ENCODE results near the gene FUT1. TPM values are rescaled to one million over a fixed set of nuclear protein-coding genes. Genes with fewer than 3 reads are reported as not detected.

Gene FUT1
- total RNA-seq, 1 donor from 2014 or later: 0.51 TPM

DNA sequence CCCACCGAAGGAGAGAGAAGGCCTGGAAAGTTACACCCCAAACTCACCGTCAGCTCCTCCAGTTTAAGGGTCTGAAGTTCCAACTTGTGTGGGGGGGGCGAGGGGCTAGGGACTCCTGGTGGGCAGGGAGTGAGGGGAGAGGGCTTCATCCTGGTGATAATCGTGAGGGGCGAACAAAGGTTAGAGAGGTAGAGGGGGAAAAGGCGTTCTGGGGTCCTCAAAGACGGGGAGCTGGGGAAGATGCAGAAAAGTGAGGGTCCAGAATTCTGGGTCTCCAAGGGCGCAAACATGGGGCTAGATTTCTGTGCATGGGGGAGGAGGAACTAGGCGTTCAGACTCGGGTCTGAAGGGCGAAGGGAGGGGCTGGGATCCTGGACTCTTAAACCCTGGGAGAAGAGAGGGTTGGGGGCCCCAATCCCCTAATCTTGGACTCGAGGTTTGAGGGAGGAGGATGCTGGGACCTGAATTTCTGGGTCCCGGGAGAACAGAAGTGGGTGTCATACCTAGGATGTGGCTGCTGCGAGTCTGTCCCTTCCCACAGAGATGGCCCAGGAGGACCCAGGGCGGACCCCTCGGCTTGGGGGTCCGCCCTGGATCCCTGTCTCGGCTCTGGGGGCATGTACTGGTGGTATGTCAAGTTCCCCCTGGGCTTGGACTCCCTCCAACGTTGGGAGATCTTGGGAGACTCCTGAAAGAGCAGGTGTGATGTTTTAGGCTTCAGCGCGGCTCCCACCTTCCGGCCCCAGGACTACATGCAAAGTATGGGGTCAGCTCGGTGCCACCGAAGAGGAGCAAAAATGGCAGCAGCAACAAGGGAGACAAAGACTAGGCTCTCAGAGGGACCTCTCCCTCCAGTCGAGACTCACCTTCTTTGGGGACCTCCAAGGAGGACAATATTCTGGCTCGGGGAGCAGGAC is 37.4 kb downstream of the FUT1 start:
- no peaks in the 10 kb centered on the region for H3K27me3 Mint-ChIP-seq (ENCODE audit: low read depth)
- peak overlapping the region; percentile 92 for H3K27ac Mint-ChIP-seq (ENCODE audit: unreplicated experiment)
- H3K4me1 Mint-ChIP-seq: peaks cover 38% of the 10 kb centered on the region
- no peaks in the 10 kb centered on the region for H3K36me3 Mint-ChIP-seq (ENCODE audit: low read depth)
- TF ChIP-seq, protein P1, sequence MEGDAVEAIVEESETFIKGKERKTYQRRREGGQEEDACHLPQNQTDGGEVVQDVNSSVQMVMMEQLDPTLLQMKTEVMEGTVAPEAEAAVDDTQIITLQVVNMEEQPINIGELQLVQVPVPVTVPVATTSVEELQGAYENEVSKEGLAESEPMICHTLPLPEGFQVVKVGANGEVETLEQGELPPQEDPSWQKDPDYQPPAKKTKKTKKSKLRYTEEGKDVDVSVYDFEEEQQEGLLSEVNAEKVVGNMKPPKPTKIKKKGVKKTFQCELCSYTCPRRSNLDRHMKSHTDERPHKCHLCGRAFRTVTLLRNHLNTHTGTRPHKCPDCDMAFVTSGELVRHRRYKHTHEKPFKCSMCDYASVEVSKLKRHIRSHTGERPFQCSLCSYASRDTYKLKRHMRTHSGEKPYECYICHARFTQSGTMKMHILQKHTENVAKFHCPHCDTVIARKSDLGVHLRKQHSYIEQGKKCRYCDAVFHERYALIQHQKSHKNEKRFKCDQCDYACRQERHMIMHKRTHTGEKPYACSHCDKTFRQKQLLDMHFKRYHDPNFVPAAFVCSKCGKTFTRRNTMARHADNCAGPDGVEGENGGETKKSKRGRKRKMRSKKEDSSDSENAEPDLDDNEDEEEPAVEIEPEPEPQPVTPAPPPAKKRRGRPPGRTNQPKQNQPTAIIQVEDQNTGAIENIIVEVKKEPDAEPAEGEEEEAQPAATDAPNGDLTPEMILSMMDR (conservative IDR thresholded peaks at IDR 0.05): no peak
- H3K9me3 Mint-ChIP-seq: no peaks in the 10 kb centered on the region
- no peak for DNase-seq (ENCODE audit: low read depth, low spot score)
- peak overlapping the region; percentile 92 for H3K4me3 Mint-ChIP-seq

DNA sequence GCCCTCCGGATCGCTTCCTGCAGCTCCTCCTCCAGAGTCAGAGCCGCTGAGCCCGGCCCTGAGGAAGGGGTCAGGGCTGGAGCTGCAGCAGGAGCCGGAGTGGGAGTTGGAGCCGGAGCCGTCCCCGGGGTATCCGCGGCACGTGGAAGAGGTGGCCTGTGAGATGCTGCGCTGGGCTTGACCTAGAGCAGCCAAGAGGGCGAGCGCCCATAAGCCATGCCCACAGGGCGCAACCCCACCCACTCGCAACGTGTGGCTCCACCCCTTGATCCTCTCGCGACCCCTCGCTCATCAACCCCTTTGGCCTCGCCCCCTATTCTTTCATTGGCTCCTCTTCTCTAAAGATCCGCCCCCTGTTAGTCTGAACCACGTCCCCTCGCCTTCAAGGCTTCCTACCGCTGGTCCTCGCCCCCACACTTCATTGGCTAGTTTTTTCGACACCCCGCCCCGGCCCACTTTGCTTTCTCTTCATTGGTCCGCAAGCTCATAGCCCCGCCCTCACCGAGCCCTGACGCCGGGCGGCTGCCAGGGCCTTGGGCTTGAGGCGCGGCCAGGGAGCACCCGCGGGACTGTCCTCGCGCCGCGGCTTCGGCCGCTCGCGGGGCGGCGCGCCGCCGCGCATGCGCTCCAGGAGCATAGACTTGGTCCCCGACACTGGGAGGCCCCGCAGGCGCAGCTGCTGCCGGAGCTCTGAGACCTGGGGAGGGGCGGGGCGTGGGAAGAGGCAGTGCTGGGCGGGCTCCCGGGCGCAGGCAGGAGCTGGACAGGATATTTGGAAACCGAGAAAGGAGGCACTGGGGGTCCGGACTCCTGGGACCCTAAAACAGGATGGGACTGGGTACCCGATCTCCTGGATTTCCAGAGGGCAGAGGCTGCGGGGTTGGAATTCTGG is 38.3 kb downstream of the FUT1 start:
- DNase-seq (ENCODE audit: low read depth, low spot score): peak; percentile 98
- Mint-ChIP-seq H3K27me3 (ENCODE audit: low read depth) (no peaks in the 10 kb centered on the region), H3K4me3 (peak overlapping the region; percentile 92), H3K9me3 (no peaks in the 10 kb centered on the region), H3K27ac (ENCODE audit: unreplicated experiment) (peak overlapping the region; percentile 92), H3K36me3 (ENCODE audit: low read depth) (no peaks in the 10 kb centered on the region), H3K4me1 (peaks cover 33% of the 10 kb centered on the region)
- TF ChIP-seq, protein P1 (conservative IDR thresholded peaks at IDR 0.05): no peak

DNA sequence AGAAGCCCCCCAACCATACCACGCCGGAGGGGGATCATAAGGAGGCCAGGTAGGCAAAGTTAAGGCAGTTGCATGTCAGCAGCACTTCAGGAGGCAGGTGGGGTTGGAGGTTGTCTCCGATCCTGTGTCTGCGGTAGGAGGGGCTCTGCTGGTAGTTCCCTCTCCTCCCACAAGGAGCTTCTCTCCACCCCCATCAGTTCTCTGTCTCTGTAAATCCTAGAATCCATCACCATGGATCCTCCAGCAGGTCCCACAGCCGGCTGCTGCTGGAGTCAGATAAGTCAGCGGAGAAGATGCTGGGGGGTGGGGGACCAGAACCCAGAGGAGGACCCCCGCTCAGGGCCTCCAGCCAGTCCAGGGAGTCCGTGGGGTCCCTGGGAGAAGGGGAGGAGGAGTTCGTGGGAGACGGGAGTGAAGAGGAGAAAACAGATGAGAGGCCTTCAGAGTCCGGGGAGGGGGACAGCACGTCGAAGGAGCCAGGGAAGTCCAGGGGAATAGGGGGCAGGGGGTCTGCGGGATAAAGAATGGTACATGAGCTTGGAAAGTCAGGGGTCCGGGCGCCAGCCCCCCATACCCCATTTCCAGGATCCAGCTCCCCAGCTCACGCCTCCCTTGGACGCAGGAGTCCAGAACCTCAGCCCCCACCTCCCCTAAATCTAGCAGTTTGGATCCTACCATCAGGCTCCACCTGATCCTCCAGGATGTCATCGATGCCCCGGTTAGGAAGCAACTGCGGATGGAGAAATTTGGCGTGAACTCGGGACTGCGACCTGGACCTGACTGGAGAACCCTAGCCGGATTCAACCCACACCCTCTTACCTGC is 39.2 kb downstream of the FUT1 start:
- peaks cover 31% of the 10 kb centered on the region for H3K4me1 Mint-ChIP-seq
- peaks cover 4% of the 10 kb centered on the region for H3K27me3 Mint-ChIP-seq (ENCODE audit: low read depth)
- DNase-seq (ENCODE audit: low read depth, low spot score): no peak
- no peak overlapping the region for H3K27ac Mint-ChIP-seq (ENCODE audit: unreplicated experiment)
- no peaks in the 10 kb centered on the region for H3K9me3 Mint-ChIP-seq
- no peaks in the 10 kb centered on the region for H3K36me3 Mint-ChIP-seq (ENCODE audit: low read depth)
- H3K4me3 Mint-ChIP-seq: peak overlapping the region; percentile 92
- TF ChIP-seq, protein P1 (conservative IDR thresholded peaks at IDR 0.05): peak; percentile 51

DNA sequence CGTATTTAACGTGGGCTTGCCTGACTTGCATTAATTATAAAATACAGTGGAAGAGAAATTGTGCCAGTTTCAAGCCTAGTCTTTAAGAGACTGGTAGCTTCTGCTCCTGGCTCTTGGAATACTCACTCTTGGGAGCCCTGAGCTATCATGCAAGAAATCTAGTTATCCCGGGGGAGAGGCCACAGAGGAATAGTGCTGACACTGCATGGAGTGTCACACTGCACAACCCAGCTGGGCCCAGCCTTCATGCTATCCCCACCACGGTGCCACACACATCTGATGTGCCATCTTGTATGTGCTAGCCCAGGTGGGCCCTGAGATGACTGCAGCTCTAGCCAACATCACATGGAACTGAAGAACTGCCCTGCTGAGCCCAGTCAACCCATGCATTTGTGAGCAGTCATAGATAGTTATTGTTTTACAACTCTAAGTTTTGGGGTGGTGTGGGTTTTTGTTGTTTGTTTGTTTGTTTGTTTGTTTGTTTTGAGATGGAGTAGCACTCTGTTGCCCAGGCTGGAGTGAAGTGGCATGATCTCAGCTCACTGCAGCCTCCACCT is 41.3 kb downstream of the FUT1 start:
- no peaks in the 10 kb centered on the region for H3K9me3 Mint-ChIP-seq
- peaks cover 22% of the 10 kb centered on the region for H3K4me1 Mint-ChIP-seq
- no peaks in the 10 kb centered on the region for H3K36me3 Mint-ChIP-seq (ENCODE audit: low read depth)
- peak overlapping the region; percentile 59 for H3K4me3 Mint-ChIP-seq
- no peak overlapping the region for H3K27ac Mint-ChIP-seq (ENCODE audit: unreplicated experiment)
- H3K27me3 Mint-ChIP-seq (ENCODE audit: low read depth): peaks cover 4% of the 10 kb centered on the region
- DNase-seq (ENCODE audit: low read depth, low spot score): no peak
- TF ChIP-seq, protein P1 (conservative IDR thresholded peaks at IDR 0.05): no peak

Measured in neural crest cell (in vitro differentiated cells).